Hepatocyte (in vitro differentiated cells): Measurements from ENCODE around the gene JAKMIP3. TPM values are rescaled to one million over a fixed set of nuclear protein-coding genes. Genes with fewer than 3 reads are reported as not detected.

Experiments
- DNase-seq: peaks from one replicate; pipeline ENCODE4 v3.0.0-alpha.2; 2016; ENCODE audit warnings: low spot score
- H2AFZ ChIP-seq: fragments of 200-600 bp; sonication (generic); 2 replicates; pipeline ENCODE4 v1.6.0; 2016; ENCODE audit warnings: antibody characterized with exemption, mild to moderate bottlenecking
- H3K27ac ChIP-seq: fragments of 200-600 bp; sonication (generic); 2 replicates; pipeline ENCODE4 v1.5.1; 2016; ENCODE audit warnings: mild to moderate bottlenecking
- H3K27me3 ChIP-seq: fragments of 200-600 bp; sonication (generic); 2 replicates; pipeline ENCODE4 v1.6.1; 2016
- H3K36me3 ChIP-seq: fragments of 200-600 bp; sonication (generic); replicated peaks from 2 replicates; pipeline ENCODE4 v1.5.1; 2016; ENCODE audit warnings: low read depth; ENCODE audit not compliant: insufficient read depth
- H3K4me1 ChIP-seq: fragments of 200-600 bp; sonication (generic); 2 replicates; pipeline ENCODE4 v1.5.1; 2016; ENCODE audit warnings: mild to moderate bottlenecking, moderate library complexity; ENCODE audit not compliant: insufficient read depth
- H3K4me2 ChIP-seq: fragments of 200-600 bp; sonication (generic); 2 replicates; pipeline ENCODE4 v1.6.0; 2016
- H3K4me3 ChIP-seq: fragments of 200-600 bp; sonication (generic); 2 replicates; pipeline ENCODE4 v1.5.1; 2016; ENCODE audit warnings: mild to moderate bottlenecking
- H3K79me2 ChIP-seq: fragments of 200-600 bp; sonication (generic); 2 replicates; pipeline ENCODE4 v1.6.0; 2017; ENCODE audit warnings: mild to moderate bottlenecking
- H3K9me2 ChIP-seq: fragments of 200-600 bp; sonication (generic); replicated peaks from 2 replicates; pipeline ENCODE4 v1.6.0; 2017; ENCODE audit warnings: mild to moderate bottlenecking; ENCODE audit not compliant: insufficient read depth
- H3K9me3 ChIP-seq: fragments of 200-600 bp; sonication (generic); 2 replicates; pipeline ENCODE4 v1.5.1; 2016; ENCODE audit warnings: low read depth, mild to moderate bottlenecking
- H4K20me1 ChIP-seq: fragments of 200-600 bp; sonication (generic); 2 replicates; pipeline ENCODE4 v1.6.0; 2016; ENCODE audit warnings: mild to moderate bottlenecking; ENCODE audit not compliant: insufficient read depth, poor library complexity, severe bottlenecking
- CTCF ChIP-seq: fragments of 200-600 bp; sonication (generic); IDR thresholded peaks from 2 replicates; pipeline ENCODE4 v1.5.1; 2016; ENCODE audit warnings: antibody characterized with exemption, mild to moderate bottlenecking; ENCODE audit not compliant: poor library complexity
- EZH2 ChIP-seq: fragments of 200-600 bp; sonication (generic); IDR thresholded peaks from 2 replicates; pipeline ENCODE4 v1.6.1; 2016; ENCODE audit warnings: antibody characterized with exemption, mild to moderate bottlenecking, borderline replicate concordance
- EZH2phosphoT487 ChIP-seq: fragments of 200-600 bp; sonication (generic); IDR thresholded peaks from one replicate; pipeline ENCODE4 v1.6.1; 2018; ENCODE audit warnings: antibody characterized with exemption, mild to moderate bottlenecking, low read depth, moderate library complexity; ENCODE audit not compliant: unreplicated experiment, severe bottlenecking
- WGBS: methylation state at CpG from one replicate; pipeline ENCODE4 v1.1.6; 2016; ENCODE audit warnings: low lambda C conversion rate; ENCODE audit errors: missing lambda C conversion rate; 5-methylcytosine and 5-hydroxymethylcytosine counted together
- polyA plus RNA-seq: library from polyadenylated mRNA; unstranded; fragments of >200 nt; fragmentation: Nextera tagmentation; extraction: Ambion mirVana; gene quantifications from 2 replicates; pipeline ENCODE4 v1.2.1, GENCODE V29; 2016
- total RNA-seq: library from RNA; depleted of rRNA; stranded (reverse); fragments of >200 nt; gene quantifications from 2 replicates; pipeline ENCODE4 v1.2.3, GENCODE V29; 2014

The JAKMIP3 gene
- total and polyA plus RNA-seq, 2 experiments from 2014 or later, result 0.02 to 0.10 TPM

- 96% methylated on average over 20 of the region's 42 CpGs for WGBS
- Histone ChIP-seq H3K27ac (no peak overlapping the region), H3K27me3 (peaks cover 23% of the 10 kb centered on the region), H3K4me1 (no peaks in the 10 kb centered on the region), H2AFZ (no peak overlapping the region), H3K4me2 (no peak overlapping the region), H3K4me3 (no peak overlapping the region), H4K20me1 (no peaks in the 10 kb centered on the region), H3K79me2 (no peaks in the 10 kb centered on the region), H3K9me2 (no peaks in the 10 kb centered on the region), H3K9me3 (peaks cover 3% of the 10 kb centered on the region), H3K36me3 (no peaks in the 10 kb centered on the region)
- DNase-seq, result no peak
- no peak for TF ChIP-seq EZH2phosphoT487
- no peak for TF ChIP-seq CTCF
- TF ChIP-seq EZH2, result no peak
These were observed 18.0 kb upstream of the JAKMIP3 start for GRCh38 chr10:132047575-132048293.

- Histone ChIP-seq H4K20me1 (no peaks in the 10 kb centered on the region), H2AFZ (no peak overlapping the region), H3K4me2 (no peak overlapping the region), H3K27me3 (peaks cover 18% of the 10 kb centered on the region), H3K79me2 (no peaks in the 10 kb centered on the region), H3K27ac (no peak overlapping the region), H3K36me3 (no peaks in the 10 kb centered on the region), H3K9me2 (no peaks in the 10 kb centered on the region), H3K4me1 (no peaks in the 10 kb centered on the region), H3K4me3 (no peak overlapping the region), H3K9me3 (peaks cover 3% of the 10 kb centered on the region)
- DNase-seq, result no peak
- TF ChIP-seq EZH2, result no peak
- TF ChIP-seq CTCF, result no peak
- TF ChIP-seq EZH2phosphoT487, result no peak
- WGBS, result 69% methylated on average over 7 of the region's 7 CpGs
These were observed 17.5 kb upstream of the JAKMIP3 start for GRCh38 chr10:132048294-132048667.

- Histone ChIP-seq H3K36me3 (no peaks in the 10 kb centered on the region), H3K9me2 (no peaks in the 10 kb centered on the region), H3K4me3 (no peak overlapping the region), H3K27me3 (peaks cover 1% of the 10 kb centered on the region), H3K79me2 (no peaks in the 10 kb centered on the region), H3K4me2 (no peak overlapping the region), H2AFZ (no peak overlapping the region), H3K27ac (no peak overlapping the region), H3K9me3 (peaks cover 3% of the 10 kb centered on the region), H3K4me1 (no peaks in the 10 kb centered on the region), H4K20me1 (no peaks in the 10 kb centered on the region)
- 79% methylated on average over 11 of the region's 11 CpGs for WGBS
- no peak for TF ChIP-seq EZH2phosphoT487
- no peak for TF ChIP-seq EZH2
- TF ChIP-seq CTCF, result no peak
- DNase-seq, result no peak
These were observed 15.6 kb upstream of the JAKMIP3 start for GRCh38 chr10:132050191-132050590.
